Ishikawa (cell line): ENCODE results near the gene S100A10.

ENCODE experiments used
- CEBPB ChIP-seq: IDR thresholded peaks from 2 replicates; pipeline ENCODE4 v1.6.1; 2012
- CREB1 ChIP-seq: IDR thresholded peaks from 2 replicates; pipeline ENCODE4 v1.6.1; 2012; ENCODE audit warnings: low read depth
- EP300 ChIP-seq: IDR thresholded peaks from 2 replicates; pipeline ENCODE4 v1.6.1; 2012; ENCODE audit warnings: borderline replicate concordance
- FOXM1 ChIP-seq: IDR thresholded peaks from 2 replicates; pipeline ENCODE4 v1.6.1; 2012; ENCODE audit warnings: low read depth, borderline replicate concordance
- MAX ChIP-seq: IDR thresholded peaks from 2 replicates; pipeline ENCODE4 v1.6.1; 2012
- NFIC ChIP-seq: IDR thresholded peaks from 2 replicates; pipeline ENCODE4 v1.6.1; 2012
- RAD21 ChIP-seq: IDR thresholded peaks from 2 replicates; pipeline ENCODE4 v1.6.1; 2012; ENCODE audit warnings: low read depth
- REST ChIP-seq: IDR thresholded peaks from 2 replicates; pipeline ENCODE4 v1.6.1; 2012; ENCODE audit warnings: low read depth, mild to moderate bottlenecking
- TAF1 ChIP-seq: IDR thresholded peaks from 2 replicates; pipeline ENCODE4 v1.6.1; 2012; ENCODE audit warnings: low read depth, mild to moderate bottlenecking
- ZBTB7A ChIP-seq: IDR thresholded peaks from 2 replicates; pipeline ENCODE4 v1.6.1; 2012; ENCODE audit warnings: low read depth

GRCh38 chr1:152021569-152021968, 27.9 kb upstream of the S100A10 start:
- TF ChIP-seq FOXM1: no peak
- TF ChIP-seq TAF1: no peak
- no peak for TF ChIP-seq EP300
- no peak for TF ChIP-seq REST
- TF ChIP-seq CEBPB: no peak
- TF ChIP-seq MAX: no peak
- TF ChIP-seq NFIC: no peak
- TF ChIP-seq CREB1: no peak
- no peak for TF ChIP-seq ZBTB7A
- no peak for TF ChIP-seq RAD21
